Superior temporal gyrus (tissue), 1 donor: ENCODE measurements around the gene DDX52.

Source experiments
- DNase-seq: peaks from one replicate; pipeline ENCODE4 v3.0.0-alpha.2; 2016; ENCODE audit errors: extremely low spot score

The DDX52 gene

GRCh38 chr17:37585066-37585465 lies 58.2 kb downstream of the DDX52 start:
- no peak for DNase-seq

GRCh38 chr17:37576281-37576680 lies 67.0 kb downstream of the DDX52 start:
- DNase-seq, result no peak

GRCh38 chr17:37574427-37574826 lies 68.8 kb downstream of the DDX52 start:
- DNase-seq, result no peak

GRCh38 chr17:37571674-37572073 lies 71.6 kb downstream of the DDX52 start:
- DNase-seq, result no peak

GRCh38 chr17:37570527-37571093 lies 72.6 kb downstream of the DDX52 start:
- DNase-seq, result no peak

- DNase-seq, result no peak
Measured at GRCh38 chr17:37568350-37569053, 74.7 kb downstream of the DDX52 start.

GRCh38 chr17:37567538-37567937 lies 75.7 kb downstream of the DDX52 start:
- no peak for DNase-seq

GRCh38 chr17:37567137-37567536 lies 76.1 kb downstream of the DDX52 start:
- no peak for DNase-seq

GRCh38 chr17:37564252-37564651 lies 79.0 kb downstream of the DDX52 start:
- DNase-seq, result no peak

- no peak for DNase-seq
Measured at GRCh38 chr17:37562016-37562745, 81.1 kb downstream of the DDX52 start.
